Measurements from ENCODE around the gene ATPAF2.

ATPAF2 gene

DNA sequence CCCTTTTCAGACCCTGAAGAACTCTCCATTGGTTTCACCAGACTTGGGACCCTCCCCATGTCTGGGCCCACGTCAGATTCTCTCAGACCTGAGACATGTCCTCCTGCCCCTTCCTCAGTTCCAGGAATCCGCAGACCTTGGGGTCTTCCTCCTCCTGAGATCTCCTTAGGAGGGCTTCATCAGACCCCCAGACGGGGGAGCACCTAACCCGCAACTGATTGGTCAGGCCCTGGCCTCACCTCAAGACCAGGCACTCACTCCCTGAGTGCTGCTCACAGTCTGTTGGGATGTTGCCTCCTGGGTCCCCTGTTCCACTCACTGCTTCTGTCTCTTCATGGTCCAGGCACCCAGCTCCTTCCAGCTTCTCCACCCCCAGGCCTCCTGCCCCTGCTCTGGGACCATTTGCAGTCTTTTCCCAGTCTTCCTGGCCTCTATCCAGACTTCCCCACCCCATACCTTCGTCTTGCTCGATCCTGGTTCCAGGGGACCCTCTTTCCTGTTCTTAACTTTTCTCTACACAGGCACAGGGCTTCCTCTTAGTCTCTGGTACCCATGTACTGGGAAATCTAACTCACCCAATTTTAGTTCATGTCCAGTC lies 1.4 kb upstream of the ATPAF2 start:
- no peak for DNase-seq (ENCODE audit: low read depth in 2 of 3, low spot score in 2 of 3)

DNA sequence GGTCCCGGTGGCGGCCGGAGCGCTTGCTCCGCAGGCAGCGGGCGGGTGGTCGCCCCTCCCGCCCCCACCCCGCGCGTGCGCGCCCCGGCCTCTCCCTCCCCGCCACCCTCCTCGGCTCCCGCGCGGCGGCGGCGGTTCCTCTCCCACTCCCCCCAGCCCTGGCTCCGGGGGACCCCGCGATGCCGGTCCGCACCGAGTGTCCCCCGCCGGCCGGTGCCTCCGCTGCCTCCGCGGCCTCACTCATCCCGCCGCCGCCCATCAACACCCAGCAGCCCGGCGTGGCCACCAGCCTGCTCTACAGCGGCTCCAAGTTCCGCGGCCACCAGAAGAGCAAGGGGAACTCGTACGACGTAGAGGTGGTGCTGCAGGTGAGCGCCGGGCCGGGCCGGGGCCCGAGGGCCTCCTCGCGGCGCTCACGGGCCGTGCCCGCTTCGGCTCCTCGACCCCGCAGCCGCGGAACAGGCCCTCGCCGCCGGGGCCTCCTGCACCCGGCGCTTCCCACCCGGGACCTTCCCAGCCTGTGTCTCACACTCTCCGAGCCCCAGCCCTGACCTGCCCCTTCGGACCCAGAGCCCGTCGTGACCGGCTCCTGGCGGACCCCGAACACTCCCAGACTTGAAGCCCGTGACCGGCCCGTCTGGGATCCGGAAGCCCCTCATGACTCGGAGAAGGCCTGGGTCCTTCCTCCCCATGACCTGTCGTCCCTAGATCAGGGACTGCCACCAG lies 730 bp upstream of the ATPAF2 start:
- no peak for DNase-seq (ENCODE audit: low read depth in 2 of 3, low spot score in 2 of 3)

- no peak for DNase-seq (ENCODE audit: low read depth in 2 of 3, low spot score in 2 of 3)
Measured at GRCh38 chr17:18038149-18038850, 668 bp downstream of the ATPAF2 start.

GRCh38 chr17:18037486-18037885 lies 1.5 kb downstream of the ATPAF2 start:
- DNase-seq (ENCODE audit: low read depth in 2 of 3, low spot score in 2 of 3) = no peak

- DNase-seq (ENCODE audit: low read depth in 2 of 3, low spot score in 2 of 3) = no peak
Measured at GRCh38 chr17:18035704-18036103, 3.3 kb downstream of the ATPAF2 start.

- DNase-seq (ENCODE audit: low read depth in 2 of 3, low spot score in 2 of 3) = no peak
Measured at GRCh38 chr17:18033442-18034099, 5.4 kb downstream of the ATPAF2 start.

GRCh38 chr17:18031955-18032354 lies 7.0 kb downstream of the ATPAF2 start:
- no peak for DNase-seq (ENCODE audit: low read depth in 2 of 3, low spot score in 2 of 3)

DNA sequence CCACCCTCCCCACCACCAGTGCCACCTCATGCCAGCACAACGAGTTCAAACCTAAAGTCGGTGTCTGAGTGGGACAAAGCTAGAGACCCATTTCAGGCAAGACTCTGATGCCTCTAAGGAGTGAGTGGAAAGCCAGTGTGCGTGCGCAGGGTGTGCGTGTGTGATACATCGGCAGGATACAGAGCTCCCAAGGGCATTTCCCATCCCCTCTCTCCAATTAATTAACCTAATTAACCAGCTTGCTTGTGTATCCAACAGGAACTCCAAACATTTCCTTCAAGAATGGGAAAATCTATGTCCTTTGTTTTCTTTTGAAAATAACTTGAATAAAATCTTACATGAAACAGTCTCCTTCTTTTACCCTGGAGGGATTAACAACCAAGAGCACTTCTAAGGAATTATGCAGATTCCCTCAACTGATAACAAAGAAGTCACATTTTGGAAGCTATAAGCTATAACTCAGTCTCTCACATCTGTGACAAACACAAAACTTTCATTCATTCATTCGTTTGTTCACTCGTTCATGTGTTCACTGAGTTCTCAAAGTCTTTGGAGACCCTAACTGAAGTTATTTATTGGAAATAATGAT lies 9.9 kb downstream of the ATPAF2 start:
- DNase-seq (ENCODE audit: low read depth in 2 of 3, low spot score in 2 of 3) = no peak

- DNase-seq (ENCODE audit: low read depth in 2 of 3, low spot score in 2 of 3) = no peak
Measured at GRCh38 chr17:18028114-18028951, 10.6 kb downstream of the ATPAF2 start.

DNA sequence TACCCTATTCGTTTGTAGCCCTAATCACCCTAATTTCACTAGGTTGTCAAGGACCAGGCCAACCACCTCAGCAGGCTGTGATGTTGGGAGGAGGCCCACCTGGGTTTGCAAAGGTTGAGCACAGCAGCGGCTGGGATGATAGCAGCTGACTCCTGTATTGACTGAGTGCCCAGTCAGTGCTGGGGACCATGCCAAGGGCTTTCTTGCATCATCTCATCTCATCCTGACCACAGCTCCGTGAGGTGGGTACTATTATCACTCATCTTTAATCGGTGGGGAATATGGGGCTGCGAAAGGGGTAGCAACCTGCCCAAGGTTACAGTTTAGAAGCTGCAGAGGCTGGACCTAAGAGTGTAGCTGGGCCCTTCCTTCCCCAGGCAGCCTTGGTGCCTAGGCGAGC lies 11.7 kb downstream of the ATPAF2 start:
- DNase-seq (ENCODE audit: low read depth in 2 of 3, low spot score in 2 of 3) = no peak

- DNase-seq (ENCODE audit: low read depth in 2 of 3, low spot score in 2 of 3) = no peak
Measured at GRCh38 chr17:18025945-18026776, 12.8 kb downstream of the ATPAF2 start.

DNA sequence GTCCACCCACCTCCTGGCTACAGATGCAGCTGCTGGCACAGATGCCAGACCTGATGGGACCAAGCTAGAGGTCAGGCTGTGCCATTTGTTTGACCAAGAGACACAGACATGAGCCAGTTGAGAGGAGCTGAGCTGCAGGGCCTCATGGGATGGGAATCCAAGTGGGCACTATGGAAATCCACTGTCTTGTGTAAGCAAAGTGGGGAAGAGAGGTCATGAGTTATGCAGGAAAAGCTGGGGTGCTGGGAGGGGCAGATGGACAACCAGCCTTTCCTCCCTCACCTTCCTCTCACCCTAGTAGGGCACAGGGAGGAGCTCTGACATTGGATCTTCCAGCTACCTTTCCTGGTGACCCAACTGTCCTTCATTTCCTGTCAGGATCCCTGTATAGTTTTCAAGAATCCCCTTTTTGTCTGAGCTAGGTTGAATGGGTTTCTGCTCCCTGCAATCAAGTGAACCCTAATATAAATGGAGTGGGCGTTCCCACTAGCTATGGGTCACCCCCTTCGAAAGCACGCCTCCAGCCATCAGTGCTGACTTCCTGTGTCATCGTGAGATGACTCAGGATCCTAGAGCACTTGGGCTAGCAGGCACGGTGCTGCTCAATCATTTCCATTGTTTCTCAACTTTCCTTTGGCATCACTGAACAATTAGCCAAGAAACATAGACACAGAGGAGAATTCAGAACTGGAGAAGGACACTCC lies 13.6 kb downstream of the ATPAF2 start:
- no peak for DNase-seq (ENCODE audit: low read depth in 2 of 3, low spot score in 2 of 3)

GRCh38 chr17:18021372-18021771 lies 17.6 kb downstream of the ATPAF2 start:
- DNase-seq (ENCODE audit: low read depth in 2 of 3, low spot score in 2 of 3) = no peak

GRCh38 chr17:18020971-18021370 lies 18.0 kb downstream of the ATPAF2 start:
- no peak for DNase-seq (ENCODE audit: low read depth in 2 of 3, low spot score in 2 of 3)

- DNase-seq (ENCODE audit: low read depth in 2 of 3, low spot score in 2 of 3) = no peak
Measured at GRCh38 chr17:18019838-18020154, 19.2 kb downstream of the ATPAF2 start.

- DNase-seq (ENCODE audit: low read depth in 2 of 3, low spot score in 2 of 3) = no peak
Measured at GRCh38 chr17:18018411-18018921, 20.5 kb downstream of the ATPAF2 start.

GRCh38 chr17:18017958-18018357 lies 21.0 kb downstream of the ATPAF2 start:
- DNase-seq (ENCODE audit: low read depth in 2 of 3, low spot score in 2 of 3) = no peak

DNA sequence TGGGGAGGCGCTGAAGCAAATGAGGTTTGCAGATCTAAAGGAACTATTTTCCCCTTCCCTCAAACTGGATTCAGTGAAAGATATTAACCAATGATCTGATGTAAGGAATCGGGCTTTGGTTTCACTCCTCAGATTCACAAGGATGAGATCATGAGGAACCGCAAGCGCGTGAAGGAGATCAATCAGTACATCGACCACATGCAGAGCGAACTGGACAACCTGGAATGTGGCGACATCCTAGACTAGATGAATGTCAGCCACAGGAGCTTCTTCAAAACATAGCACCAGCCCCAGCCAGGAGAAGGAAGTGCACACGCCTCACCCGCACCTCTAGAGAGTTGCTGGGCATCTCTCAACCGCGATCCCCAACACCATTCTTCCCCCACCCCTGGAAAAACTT lies 22.5 kb downstream of the ATPAF2 start:
- no peak for DNase-seq (ENCODE audit: low read depth in 2 of 3, low spot score in 2 of 3)

GRCh38 chr17:18015593-18015992 lies 23.4 kb downstream of the ATPAF2 start:
- no peak for DNase-seq (ENCODE audit: low read depth in 2 of 3, low spot score in 2 of 3)
